ENCODE measurements around the gene LRRC2. TPM values are rescaled to one million over a fixed set of nuclear protein-coding genes. Genes with fewer than 3 reads are reported as not detected.

LRRC2 gene
- total and polyA plus RNA-seq, 8 donors, result 0.46 to 2.2 (median 1.0) TPM

DNA sequence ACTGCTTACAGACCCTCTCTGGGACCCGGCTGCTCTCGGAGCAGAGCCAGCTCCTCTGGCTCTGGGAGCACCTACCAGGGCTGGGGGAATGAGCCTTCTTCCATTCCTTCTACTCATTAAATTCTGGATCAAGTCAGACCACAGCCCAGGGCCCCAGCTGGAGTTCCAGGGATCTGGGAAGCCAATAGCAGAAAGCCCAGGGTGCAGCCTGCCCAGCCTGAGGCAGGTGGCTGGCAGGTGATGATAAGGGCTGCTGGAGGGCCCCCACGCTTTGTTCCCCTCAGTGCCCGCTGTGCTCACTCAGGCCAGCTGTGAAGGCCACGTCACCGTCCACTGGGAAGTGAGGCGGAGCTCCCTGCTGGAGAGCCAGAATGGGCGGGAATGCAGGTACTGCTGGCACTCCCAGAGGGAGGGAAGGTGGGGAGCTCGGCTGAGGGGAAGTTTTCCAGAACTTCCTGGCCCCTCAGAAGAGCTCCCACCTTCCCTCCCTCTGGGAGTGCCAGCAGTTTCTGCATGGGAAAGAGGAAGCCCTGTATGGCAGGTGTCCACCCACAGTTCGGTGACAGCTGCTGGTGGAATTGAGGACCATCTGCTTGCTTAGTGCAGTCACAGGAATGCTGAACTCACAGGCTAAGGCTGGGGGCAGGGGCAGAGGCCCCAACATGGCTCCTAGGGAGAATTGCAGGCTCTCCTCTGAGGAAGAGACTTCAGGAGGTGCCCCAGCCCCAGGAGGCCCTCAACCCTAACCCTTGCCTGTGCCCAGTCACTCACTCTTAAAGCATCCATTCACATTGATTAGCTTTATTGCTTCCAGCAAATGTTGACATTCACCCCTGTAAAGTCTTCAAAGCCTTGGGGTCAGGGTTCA, 81.0 kb downstream of the LRRC2 start:
- peak; percentile 83 to 90 (median 86) for ATAC-seq

DNA sequence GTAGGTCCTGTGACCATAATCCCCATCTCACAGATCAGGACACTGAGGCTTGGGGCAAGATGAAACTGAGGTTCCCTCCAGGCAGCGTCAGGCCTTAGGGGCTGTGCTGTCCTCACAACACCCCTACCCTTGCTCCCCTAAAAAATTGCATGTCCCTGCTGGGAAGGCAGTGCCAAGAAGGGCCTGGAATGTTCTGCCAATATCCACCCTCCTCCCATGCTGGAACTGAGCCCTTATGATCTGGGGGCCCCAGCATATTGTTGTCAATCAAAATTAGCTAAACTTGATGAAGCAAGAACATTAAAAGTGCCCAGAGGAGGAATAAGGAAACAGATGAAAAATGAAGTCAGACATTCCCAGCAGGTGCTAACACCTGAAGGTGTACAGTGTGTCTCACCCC, 81.7 kb downstream of the LRRC2 start:
- ATAC-seq, result peak in 3 of 4 donors; percentile 3 to 26 (median 26)
- Histone ChIP-seq H3K27me3 (no peaks in the 10 kb centered on the region), H3K4me3 (peak overlapping the region in 3 of 4 donors; percentile 0 to 43 (median 42)), H3K27ac (peak overlapping the region; percentile 63 to 94 (median 84)), H3K4me1 (peaks cover 0 to 9% (median 4%) of the 10 kb centered on the region in 3 donors), H3K9me3 (no peaks in the 10 kb centered on the region), H3K36me3 (no peaks in the 10 kb centered on the region)
- DNase-seq, result peak in 2 of 6 donors; percentile 18 to 30
- TF ChIP-seq, protein P1, sequence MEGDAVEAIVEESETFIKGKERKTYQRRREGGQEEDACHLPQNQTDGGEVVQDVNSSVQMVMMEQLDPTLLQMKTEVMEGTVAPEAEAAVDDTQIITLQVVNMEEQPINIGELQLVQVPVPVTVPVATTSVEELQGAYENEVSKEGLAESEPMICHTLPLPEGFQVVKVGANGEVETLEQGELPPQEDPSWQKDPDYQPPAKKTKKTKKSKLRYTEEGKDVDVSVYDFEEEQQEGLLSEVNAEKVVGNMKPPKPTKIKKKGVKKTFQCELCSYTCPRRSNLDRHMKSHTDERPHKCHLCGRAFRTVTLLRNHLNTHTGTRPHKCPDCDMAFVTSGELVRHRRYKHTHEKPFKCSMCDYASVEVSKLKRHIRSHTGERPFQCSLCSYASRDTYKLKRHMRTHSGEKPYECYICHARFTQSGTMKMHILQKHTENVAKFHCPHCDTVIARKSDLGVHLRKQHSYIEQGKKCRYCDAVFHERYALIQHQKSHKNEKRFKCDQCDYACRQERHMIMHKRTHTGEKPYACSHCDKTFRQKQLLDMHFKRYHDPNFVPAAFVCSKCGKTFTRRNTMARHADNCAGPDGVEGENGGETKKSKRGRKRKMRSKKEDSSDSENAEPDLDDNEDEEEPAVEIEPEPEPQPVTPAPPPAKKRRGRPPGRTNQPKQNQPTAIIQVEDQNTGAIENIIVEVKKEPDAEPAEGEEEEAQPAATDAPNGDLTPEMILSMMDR (IDR thresholded peaks at IDR 0.05), result no peak
- no peak for FAIRE-seq
- intact Hi-C loops (cut with DNase I), result loop anchor here in 1 of 3 donors (5.0 kb wide), 1 partner anchor 143 kb away; no protein-coding TSS in a partner anchor
- 66 to 77% methylated on average over 1 of the region's 1 CpG for WGBS, 2 donors

More for the DNA sequence above, 81.0 kb downstream of the LRRC2 start:
- DNase-seq (peak; percentile 88 to 96 (median 93)), FAIRE-seq (no peak)
- Histone ChIP-seq H3K9me3 (no peaks in the 10 kb centered on the region), H3K27me3 (no peaks in the 10 kb centered on the region), H3K4me3 (peak overlapping the region in 3 of 4 donors; percentile 0 to 43 (median 42)), H3K36me3 (no peaks in the 10 kb centered on the region), H3K27ac (peak overlapping the region; percentile 63 to 94 (median 84)), H3K4me1 (peaks cover 0 to 10% (median 4%) of the 10 kb centered on the region in 3 donors)
- WGBS, 2 donors, result 24 to 26% methylated on average over 10 of the region's 10 CpGs
- intact Hi-C loops (cut with DNase I), result loop anchor here in 1 of 3 donors (5.0 kb wide), 1 partner anchor 142 kb away; no protein-coding TSS in a partner anchor
- TF ChIP-seq, protein P1 (IDR thresholded peaks at IDR 0.05), result no peak

DNA sequence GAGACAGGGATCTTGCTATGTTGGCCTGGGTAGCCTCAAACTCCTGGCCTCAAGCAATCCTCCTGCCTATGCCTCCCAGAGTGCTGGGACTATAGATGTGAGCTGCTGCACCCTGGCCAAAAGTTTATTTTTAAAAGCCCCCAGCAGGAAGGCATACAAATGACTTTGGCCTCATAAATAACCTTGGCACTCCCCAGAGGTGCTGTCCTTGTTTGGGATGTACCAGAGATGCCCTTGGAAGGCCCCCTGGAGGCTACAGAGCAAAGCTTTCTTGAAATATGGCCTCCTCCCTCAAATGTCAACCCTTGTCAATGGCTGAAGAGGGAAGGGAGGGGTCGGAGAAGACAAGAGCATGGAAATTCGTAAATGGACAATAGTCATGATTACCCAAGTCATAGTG, 82.3 kb downstream of the LRRC2 start:
- no peaks in the 10 kb centered on the region for H3K36me3 ChIP-seq
- FAIRE-seq, result no peak
- WGBS, 2 donors, result 78 to 79% methylated on average over 2 of the region's 2 CpGs
- ATAC-seq, result no peak
- TF ChIP-seq, protein P1 (IDR thresholded peaks at IDR 0.05), result no peak
- no peaks in the 10 kb centered on the region for H3K9me3 ChIP-seq
- peak overlapping the region in 2 of 4 donors; percentile 92 to 94 for H3K27ac ChIP-seq
- peaks cover 0 to 4% (median under 1%) of the 10 kb centered on the region in 3 donors for H3K4me1 ChIP-seq
- no peak for DNase-seq
- intact Hi-C loops (cut with DNase I), result loop anchor here in 1 of 3 donors (5.0 kb wide), 1 partner anchor 143 kb away; no protein-coding TSS in a partner anchor
- no peaks in the 10 kb centered on the region for H3K27me3 ChIP-seq
- H3K4me3 ChIP-seq, result peak overlapping the region in 2 of 4 donors; percentile 42 to 43

DNA sequence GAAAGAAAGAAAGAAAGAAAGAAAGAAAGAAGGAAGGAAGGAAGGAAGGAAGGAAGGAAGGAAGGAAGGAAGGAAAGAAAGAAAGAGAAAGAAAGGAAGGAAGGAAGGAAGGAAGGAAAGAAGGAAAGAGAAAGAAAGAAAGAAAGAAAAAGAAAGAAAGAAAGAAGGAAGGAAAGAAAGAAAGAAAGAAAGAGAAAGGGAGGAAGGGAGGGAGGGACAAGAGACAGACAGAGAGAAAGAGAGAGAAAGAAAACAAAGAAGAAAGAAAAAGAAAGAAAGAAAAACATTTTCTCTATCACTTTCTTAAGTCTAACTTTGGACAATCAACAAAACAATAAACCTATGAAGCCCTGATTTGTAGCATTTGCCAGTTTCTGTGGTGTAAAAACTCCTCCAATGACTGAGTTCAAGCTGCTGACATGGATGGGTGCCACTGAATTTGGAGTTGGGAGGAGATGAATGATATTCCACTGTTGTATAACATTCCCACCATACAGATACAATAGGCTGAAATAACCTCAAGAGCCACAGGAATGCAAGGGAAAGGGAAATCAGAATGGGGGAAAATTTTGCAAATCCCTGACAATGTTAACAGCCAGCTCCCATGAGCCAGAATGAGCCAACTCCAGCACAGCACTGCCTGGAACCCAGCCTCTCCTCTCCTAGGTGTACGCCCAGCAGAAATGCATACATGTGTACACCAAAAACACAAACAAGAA, 83.3 kb downstream of the LRRC2 start:
- peak overlapping the region in 2 of 4 donors; percentile 92 to 94 for H3K27ac ChIP-seq
- peak overlapping the region in 1 of 4 donors; percentile 43 for H3K4me3 ChIP-seq
- no peaks in the 10 kb centered on the region for H3K36me3 ChIP-seq
- no peak for FAIRE-seq
- ATAC-seq, result no peak
- no peaks in the 10 kb centered on the region for H3K9me3 ChIP-seq
- peaks cover 0 to 4% (median 0%) of the 10 kb centered on the region in 3 donors for H3K4me1 ChIP-seq
- TF ChIP-seq, protein P1 (IDR thresholded peaks at IDR 0.05), result no peak
- DNase-seq, result no peak
- no peaks in the 10 kb centered on the region for H3K27me3 ChIP-seq
- 46 to 64% methylated on average over 1 of the region's 1 CpG for WGBS, 2 donors
- intact Hi-C loops (cut with DNase I), result loop anchor here in 1 of 3 donors (5.0 kb wide), 1 partner anchor 145 kb away; no protein-coding TSS in a partner anchor
